IMR-90 (cell line): ENCODE measurements around the gene VPS13C.

Source experiments
- CTCF ChIP-seq: conservative IDR thresholded peaks from 2 replicates; pipeline ENCODE4 v1.5.1; 2012; ENCODE audit warnings: mild to moderate bottlenecking, low read depth, low read length, improper control_type of control experiment
- MAZ ChIP-seq: IDR thresholded peaks from 2 replicates; pipeline ENCODE4 v1.6.1; 2012; ENCODE audit warnings: low read depth, mild to moderate bottlenecking, low read length, improper control_type of control experiment, moderate library complexity, borderline replicate concordance
- MXI1 ChIP-seq: IDR thresholded peaks from 2 replicates; pipeline ENCODE4 v1.6.1; 2012; ENCODE audit warnings: low read depth, mild to moderate bottlenecking, low read length, moderate library complexity, borderline replicate concordance
- POLR2A ChIP-seq: IDR thresholded peaks from 2 replicates; pipeline ENCODE4 v1.6.1; 2012; ENCODE audit warnings: mild to moderate bottlenecking, low read depth, low read length
- RAD21 ChIP-seq: IDR thresholded peaks from 2 replicates; pipeline ENCODE4 v1.6.1; 2012; ENCODE audit warnings: low read length, improper control_type of control experiment
- RFX5 ChIP-seq: IDR thresholded peaks from 2 replicates; pipeline ENCODE4 v1.8.0; 2012; ENCODE audit warnings: low read depth, mild to moderate bottlenecking, low read length, moderate library complexity

GRCh38 chr15:61997786-61998185 is 62.5 kb downstream of the VPS13C start:
- TF ChIP-seq CTCF (no peak), MAZ (no peak), RAD21 (no peak), RFX5 (no peak), POLR2A (no peak), MXI1 (no peak)
